GM10248 (cell line): ENCODE measurements around the gene NUDT3.

ENCODE experiments used
- CTCF ChIA-PET: fragments of 300-600 bp; sonication (Branson Sonifier 250); formaldehyde crosslinking; extraction: SDS; loops from one replicate; lab custom pipeline; 2021; ENCODE audit warnings: antibody characterized with exemption; lab: Yijun Ruan, JAX
- POLR2A ChIA-PET: fragments of 350-650 bp; sonication (Branson Sonifier 250); formaldehyde crosslinking; extraction: SDS; loops from one replicate; lab custom pipeline; 2020; ENCODE audit warnings: antibody characterized with exemption; lab: Yijun Ruan, JAX
- DNase-seq: peaks from one replicate; pipeline ENCODE4 v3.0.0; 2012; ENCODE audit errors: extremely low spot score
- TF ChIP-seq, protein P1 (sequence below): IDR thresholded peaks from 2 replicates; pipeline ENCODE4 v1.5.1; 2012; ENCODE audit warnings: mild to moderate bottlenecking, low read depth; ENCODE audit errors: extremely low read depth, missing control alignments, control extremely low read depth

NUDT3 gene

DNA sequence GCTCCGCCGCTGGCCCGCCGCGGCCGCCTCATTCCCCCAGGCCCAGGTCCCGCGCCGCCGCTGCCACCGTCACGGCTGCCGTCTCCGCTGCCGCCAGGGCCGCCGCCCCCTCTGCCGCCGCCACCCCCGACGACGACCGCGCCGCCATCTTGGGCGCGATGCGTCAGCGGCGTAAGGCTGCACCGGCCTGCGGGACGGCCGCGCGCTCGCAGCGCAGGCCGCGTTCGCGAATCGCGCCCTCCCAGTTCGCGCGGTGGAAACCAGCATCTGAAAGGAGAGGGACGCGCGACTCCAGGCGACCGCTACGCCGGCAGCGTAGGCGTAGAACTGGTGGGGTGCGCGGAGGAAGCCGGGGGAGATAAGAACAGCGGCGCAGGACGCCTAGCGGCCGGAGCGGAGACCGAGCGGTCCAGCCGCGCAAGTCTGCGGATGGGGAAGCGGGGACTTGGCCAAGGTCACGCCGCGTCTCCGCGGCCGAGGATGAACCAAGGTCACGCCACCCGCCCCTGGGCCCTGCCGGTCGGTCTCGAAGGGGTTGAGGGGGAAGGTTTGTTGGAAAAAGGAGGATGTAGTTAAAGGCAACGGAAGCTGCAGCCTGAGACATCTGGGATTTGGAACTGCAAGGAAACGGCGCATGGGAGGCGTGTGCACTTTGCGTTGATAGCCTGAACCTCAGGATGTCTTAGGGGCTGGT is at the start of gene NUDT3:
Gene NUDT3, minus strand, starts transcription at position 173 of the 694 bp plus-strand sequence. CDS start 307 bp downstream, outside the sequence.
- TF ChIP-seq, protein P1, sequence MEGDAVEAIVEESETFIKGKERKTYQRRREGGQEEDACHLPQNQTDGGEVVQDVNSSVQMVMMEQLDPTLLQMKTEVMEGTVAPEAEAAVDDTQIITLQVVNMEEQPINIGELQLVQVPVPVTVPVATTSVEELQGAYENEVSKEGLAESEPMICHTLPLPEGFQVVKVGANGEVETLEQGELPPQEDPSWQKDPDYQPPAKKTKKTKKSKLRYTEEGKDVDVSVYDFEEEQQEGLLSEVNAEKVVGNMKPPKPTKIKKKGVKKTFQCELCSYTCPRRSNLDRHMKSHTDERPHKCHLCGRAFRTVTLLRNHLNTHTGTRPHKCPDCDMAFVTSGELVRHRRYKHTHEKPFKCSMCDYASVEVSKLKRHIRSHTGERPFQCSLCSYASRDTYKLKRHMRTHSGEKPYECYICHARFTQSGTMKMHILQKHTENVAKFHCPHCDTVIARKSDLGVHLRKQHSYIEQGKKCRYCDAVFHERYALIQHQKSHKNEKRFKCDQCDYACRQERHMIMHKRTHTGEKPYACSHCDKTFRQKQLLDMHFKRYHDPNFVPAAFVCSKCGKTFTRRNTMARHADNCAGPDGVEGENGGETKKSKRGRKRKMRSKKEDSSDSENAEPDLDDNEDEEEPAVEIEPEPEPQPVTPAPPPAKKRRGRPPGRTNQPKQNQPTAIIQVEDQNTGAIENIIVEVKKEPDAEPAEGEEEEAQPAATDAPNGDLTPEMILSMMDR, result peak; percentile 85
- POLR2A ChIA-PET, result no interaction called here
- DNase-seq, result peak; percentile 94
- CTCF ChIA-PET, result interaction anchor here (0.7 to 5.8 kb wide), 9 partner anchors 22 to 197 kb away, joined by 3 to 40 read pairs (median 4); partner anchors contain the start of gene SMIM29

DNA sequence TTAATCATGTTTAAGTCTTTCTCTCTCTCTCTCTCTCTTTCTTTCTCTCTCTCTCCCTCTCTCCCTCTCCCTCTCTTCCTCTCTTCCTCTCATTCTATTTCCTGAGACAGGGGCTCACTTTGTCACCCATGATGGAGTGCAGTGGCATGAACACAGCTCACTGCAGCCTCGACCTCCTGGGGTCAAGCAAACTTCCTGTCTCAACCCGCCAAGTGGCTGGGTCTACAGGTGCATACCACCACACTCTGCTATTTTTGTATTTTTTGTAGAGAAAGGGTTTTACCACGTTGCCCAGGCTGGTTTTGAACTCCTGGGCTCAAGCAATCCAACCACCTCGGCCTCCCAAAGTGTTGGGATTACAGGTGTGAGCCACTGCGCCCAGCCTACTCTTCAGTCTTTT is 49.1 kb upstream of the NUDT3 start:
- TF ChIP-seq, protein P1, result no peak
- CTCF ChIA-PET, result no interaction called here
- no peak for DNase-seq
- POLR2A ChIA-PET, result no interaction called here

DNA sequence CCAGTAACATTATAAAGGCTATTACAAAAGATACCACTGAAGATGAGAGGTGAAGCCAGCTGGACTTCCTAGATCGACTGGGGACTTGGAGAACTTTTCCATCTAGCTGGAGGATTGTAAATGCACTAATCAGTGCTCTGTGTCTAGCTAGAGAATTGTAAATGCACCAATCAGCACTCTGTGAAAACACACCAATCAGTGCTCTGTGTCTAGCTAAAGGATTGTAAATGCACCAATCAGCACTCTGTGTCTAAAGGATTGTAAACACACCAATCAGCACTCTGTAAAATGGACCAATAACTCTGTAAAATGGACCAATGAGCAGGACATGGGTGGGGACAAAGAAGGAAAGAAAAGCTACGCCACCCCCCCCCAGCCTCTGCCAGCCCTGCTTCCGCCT is 47.0 kb upstream of the NUDT3 start:
- TF ChIP-seq, protein P1, result no peak
- no peak for DNase-seq
- ChIA-PET CTCF (interaction anchor here (1.0 to 2.4 kb wide), 5 partner anchors 9 to 170 kb away, joined by 3 to 8 read pairs (median 3); no protein-coding TSS in a partner anchor), POLR2A (no interaction called here)

DNA sequence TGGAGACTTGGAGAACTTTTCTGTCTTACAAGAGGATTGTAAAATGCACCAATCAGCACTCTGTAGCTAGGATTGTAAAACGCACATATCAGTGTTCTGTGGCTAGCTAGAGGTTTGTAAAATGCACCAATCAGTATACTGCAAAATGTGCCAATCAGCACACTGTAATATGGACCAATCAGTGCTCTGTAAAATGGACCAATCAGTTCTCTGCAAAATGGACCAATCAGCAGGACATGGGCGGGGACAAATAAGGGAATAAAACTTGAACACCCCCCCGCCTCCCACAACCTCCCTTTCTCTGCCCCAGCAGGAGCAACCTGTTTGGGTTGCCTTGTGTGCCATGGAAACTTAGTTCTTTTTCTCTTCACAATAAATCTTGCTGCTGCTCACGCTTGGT is 46.2 kb upstream of the NUDT3 start:
- TF ChIP-seq, protein P1, result no peak
- CTCF ChIA-PET, result interaction anchor here (1.5 to 2.4 kb wide), 2 partner anchors 10 to 170 kb away, joined by 4 to 8 read pairs; no protein-coding TSS in a partner anchor
- no peak for DNase-seq
- POLR2A ChIA-PET, result no interaction called here

DNA sequence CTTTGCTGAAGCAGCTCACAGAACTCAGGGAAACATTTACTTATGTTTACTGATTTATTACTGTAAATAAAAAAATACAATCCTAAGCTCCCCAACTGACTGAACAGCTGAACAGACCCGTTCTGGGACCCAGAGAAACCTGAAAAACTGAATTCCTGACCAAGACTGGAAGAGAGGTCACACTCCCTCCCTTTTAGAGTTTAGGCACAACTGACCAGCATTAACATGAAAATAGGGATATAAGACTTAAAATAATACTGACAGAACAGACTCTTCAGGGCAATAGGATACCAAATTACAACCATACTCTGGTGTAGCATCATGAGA is 45.1 kb upstream of the NUDT3 start:
- no peak for DNase-seq
- CTCF ChIA-PET, result interaction anchor here (1.9 kb wide), 2 partner anchors 12 to 242 kb away, joined by 5 read pairs; partner anchors contain the start of gene RPS10
- POLR2A ChIA-PET, result no interaction called here
- TF ChIP-seq, protein P1, result no peak

DNA sequence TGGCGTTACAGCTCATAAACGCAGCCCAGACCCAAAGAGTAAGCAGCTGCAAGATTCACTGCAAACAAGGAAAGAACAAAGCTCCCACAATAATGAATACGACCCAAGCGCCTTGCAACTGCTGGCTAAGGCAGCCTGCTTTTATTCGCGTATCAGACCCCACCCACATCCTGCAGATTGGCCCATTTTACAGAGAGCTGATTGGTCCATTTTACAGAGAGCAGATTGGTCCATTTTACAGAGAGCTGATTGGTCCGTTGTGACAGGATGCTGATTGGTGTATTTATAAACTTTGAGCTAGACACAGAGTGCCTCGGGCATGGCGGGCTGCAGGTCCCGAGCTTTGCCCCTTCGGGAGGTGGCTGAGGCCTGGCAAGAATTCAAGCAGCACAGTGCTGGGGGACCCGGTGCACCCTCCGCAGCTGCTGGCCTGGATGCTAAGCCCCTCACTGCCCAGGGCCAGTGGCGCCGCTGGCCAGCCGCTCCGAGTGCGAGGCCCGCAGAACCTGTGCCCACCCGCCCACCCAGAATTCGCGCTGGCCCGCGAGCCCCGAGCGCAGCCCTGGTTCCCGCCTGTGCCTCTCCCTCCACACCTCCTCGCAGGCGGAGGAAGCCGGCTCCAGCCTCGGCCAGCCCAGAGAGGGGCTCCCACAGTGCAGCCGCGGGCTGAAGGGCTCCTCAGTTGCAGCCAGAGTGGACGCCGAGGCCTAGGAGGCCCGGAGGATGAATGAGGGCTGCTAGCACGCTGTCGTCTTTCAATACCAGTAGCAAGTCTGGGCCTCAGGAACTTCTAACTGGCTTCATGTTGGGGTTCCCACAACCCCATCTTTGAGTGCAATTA is 44.6 kb upstream of the NUDT3 start:
- POLR2A ChIA-PET, result no interaction called here
- DNase-seq, result no peak
- CTCF ChIA-PET, result interaction anchor here (0.8 to 1.9 kb wide), 4 partner anchors 11 to 274 kb away, joined by 3 to 6 read pairs (median 5); partner anchors contain the start of gene RPS10
- TF ChIP-seq, protein P1, result no peak
